ENCODE data around the gene KNSTRN.

Gene KNSTRN

DNA sequence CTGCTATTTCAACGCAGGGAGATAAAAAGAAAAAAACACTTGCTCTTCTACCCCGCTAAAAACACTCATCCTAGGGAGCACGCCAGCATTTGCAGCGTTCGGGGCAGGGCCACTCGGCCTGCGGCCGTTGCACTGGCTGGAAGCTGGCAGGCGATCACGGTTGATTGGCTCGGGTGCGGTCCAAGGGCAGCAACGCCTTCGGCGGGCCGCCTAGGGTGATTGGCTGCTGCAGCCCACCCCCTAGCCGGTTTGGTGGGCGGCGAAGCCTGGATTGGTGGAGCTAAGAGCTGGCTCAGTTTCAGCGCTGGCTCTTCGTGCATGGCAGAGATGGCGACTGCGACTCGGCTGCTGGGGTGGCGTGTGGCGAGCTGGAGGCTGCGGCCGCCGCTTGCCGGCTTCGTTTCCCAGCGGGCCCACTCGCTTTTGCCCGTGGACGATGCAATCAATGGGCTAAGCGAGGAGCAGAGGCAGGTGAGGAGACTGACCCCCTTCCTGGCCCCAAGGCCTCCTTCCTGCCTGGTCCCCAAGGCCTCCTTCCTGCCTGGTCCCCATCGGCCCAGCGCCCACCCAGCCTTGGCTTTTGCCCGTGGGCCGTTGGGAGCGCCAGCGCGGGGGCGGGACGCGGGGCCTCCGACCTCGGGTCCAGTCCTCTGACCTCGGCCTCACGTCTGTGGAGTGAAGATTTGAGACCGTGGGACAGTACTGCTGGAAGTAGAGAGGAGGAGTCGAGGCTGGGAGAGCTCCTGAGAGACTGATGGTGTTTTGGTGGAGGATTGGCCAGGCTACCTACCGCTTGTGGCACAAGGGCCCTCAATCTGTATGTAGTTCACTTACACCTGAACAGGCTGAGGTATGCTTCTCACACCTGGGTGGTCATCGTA, 23.2 kb downstream of the KNSTRN start, which contains the start of gene IVD:
TSS of gene IVD (plus strand) at position 295 of the 881 bp plus-strand sequence. CDS start at position 328, 33 bp downstream.
- peak; percentile 90 for DNase-seq

DNA sequence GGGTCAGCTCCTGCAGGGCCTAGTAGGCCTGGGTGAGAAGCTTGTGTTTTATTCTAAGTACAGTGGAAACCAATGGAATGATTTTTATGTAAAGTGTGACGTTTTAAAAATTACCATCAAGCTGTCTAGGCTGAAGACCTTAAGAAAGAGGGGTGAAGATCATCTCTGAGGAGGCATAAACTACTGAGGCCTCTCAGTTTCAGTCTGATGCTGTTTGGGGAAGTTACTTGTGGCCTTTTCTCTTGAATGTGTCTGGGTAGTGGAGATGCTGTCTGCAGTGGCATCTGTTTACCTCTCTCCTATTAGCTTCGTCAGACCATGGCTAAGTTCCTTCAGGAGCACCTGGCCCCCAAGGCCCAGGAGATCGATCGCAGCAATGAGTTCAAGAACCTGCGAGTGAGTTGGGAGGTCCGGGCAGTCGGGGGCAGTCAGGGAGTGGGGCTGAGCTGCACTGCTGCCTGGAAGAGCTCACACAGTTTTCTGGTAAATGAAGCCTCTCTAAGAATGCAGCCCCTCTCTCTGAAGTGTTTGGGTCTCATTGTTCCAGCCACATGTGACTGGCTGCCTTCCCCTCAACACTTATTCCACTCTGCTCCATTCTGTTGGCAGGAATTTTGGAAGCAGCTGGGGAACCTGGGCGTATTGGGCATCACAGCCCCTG, 24.9 kb downstream of the KNSTRN start:
- no peak for DNase-seq

DNA sequence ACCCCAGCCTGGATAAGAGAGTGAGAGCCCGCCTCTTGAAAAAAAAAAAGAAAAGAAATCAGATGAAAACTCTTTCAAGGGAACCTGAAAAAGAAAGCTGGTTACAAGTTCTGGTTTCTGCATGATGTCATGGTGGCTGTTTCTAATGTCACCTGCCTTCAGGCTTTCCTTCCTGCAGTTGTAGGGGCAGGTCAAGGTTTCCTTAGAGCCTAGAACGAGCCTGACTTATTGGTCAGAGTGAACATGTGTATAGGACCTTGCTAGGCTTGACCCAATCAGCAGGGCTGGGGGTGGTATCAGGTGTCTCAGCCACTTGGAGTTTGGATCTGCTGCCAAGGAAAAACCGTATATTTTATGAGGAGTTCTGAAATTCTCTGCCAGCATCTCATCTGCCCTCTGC, 26.8 kb downstream of the KNSTRN start:
- DNase-seq: no peak

DNA sequence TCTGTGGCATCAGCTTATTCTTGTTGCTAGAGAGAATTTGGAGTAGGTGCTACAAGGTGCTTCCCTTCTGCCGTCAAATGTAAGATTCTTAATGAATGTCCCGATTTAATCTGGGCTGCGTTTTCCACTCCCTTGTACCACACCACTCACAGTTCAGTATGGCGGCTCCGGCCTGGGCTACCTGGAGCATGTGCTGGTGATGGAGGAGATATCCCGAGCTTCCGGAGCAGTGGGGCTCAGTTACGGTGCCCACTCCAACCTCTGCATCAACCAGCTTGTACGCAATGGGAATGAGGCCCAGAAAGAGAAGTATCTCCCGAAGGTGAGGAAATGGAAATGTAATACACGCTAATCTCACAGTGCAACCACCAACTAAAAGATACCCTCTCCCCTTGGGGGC, 28.0 kb downstream of the KNSTRN start:
- no peak for DNase-seq

DNA sequence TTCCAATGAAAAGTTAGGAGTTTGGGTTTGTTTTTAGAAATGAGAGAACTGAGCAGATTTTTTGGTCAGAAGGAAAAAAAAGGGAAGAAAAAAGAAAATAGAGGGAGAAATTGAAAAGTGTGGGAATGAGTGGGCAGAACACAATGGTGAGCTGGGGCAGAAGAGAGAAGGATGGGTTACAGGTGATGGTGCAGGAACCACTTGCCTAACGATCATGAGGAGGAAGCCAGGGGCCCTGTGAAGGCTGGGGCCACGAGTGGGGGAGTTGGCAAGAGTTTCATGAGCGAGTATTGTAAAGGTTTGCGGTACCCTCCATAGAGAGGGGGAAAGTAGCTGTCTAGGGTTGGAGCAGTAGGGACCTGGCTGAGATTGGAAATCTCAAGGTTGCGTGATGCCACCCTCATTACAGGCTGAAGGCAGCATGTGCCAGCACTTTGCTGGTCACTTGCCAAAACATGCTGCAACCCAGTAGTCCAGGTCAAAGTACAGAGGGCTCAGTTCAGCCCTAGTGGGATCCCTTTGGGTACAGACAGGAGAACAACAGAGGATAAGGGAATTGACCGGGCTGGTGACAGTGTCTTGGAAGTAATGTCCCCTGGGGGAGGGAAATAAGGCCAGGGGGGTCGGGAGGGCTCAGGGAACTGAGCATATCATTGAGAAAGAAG, 29.7 kb downstream of the KNSTRN start:
- DNase-seq: no peak

DNA sequence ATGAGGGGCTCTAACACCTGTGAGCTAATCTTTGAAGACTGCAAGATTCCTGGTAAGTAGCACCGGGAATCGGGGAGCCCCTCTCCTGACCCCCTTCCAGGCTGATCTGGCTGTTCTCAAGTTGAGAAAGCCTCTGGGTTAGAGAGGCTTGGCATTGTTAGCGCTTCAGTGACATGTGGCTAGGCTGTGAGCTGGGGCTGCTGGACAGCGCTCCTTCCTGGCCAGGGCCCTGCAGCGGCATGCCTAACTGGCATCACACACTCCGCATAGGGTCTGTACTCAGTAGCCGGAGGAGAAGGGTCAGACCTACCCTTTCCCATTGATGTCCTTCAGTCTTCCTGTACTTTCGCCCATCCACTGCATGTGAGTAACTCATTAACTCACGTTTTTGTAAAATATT, 30.5 kb downstream of the KNSTRN start:
- DNase-seq: no peak

DNA sequence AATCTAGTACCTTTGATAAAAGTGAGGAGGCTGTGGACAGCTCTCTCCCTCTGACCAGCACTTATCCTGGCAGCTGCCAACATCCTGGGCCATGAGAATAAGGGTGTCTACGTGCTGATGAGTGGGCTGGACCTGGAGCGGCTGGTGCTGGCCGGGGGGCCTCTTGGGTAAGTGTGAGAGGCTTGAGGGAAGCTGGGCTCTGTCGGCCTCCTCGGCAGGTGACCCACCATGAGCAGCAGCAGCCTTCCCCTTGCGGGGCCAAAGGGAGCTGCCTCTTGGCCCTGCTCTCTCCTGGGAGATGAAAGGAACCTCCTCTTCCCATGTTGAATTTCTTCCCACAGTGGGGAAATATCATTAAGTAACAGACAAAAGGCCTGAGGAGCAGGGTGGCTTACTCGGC, 32.3 kb downstream of the KNSTRN start:
- DNase-seq: no peak

DNA sequence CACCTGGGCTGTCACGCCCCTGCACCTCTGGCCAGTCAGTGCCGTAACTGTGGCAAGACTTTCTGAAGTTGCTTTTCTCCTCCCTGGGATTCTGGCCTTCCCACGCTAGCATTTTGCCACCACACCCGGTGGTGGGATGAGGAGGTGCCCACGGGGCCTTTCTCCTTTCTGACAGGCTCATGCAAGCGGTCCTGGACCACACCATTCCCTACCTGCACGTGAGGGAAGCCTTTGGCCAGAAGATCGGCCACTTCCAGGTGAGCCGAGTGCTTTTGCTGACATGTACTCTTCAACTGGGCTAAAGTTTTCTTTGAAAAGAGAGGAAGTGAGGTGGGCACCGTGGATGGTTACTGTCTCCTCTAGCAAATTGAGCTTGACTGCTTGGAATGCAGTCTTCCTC, 32.7 kb downstream of the KNSTRN start:
- no peak for DNase-seq

DNA sequence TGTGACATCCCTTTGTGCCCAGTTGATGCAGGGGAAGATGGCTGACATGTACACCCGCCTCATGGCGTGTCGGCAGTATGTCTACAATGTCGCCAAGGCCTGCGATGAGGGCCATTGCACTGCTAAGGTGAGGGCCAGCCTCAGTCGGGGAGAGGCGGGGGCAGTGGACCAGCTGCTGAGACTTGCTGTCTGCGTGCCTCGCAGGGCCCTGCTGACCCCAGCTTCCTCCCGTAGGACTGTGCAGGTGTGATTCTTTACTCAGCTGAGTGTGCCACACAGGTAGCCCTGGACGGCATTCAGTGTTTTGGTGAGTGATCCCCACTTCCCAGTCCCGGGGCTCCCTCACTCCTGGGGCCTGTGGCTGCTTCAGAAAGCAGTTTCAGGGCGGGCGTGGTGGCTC, 33.5 kb downstream of the KNSTRN start:
- DNase-seq: no peak

DNA sequence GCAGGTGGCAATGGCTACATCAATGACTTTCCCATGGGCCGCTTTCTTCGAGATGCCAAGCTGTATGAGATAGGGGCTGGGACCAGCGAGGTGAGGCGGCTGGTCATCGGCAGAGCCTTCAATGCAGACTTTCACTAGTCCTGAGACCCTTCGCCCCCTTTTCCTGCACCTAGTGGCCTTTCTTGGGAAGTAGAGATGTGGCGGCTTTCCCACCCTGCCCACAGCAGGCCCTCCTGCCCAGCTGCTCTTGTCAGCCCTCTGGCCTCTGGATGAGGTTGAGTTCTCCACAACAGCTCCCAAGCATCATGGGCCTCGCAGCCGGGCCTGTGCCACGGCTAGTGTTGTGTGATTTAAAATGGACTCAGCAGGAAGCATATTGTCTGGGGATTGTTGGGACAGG, 35.6 kb downstream of the KNSTRN start:
- no peak for DNase-seq

DNA sequence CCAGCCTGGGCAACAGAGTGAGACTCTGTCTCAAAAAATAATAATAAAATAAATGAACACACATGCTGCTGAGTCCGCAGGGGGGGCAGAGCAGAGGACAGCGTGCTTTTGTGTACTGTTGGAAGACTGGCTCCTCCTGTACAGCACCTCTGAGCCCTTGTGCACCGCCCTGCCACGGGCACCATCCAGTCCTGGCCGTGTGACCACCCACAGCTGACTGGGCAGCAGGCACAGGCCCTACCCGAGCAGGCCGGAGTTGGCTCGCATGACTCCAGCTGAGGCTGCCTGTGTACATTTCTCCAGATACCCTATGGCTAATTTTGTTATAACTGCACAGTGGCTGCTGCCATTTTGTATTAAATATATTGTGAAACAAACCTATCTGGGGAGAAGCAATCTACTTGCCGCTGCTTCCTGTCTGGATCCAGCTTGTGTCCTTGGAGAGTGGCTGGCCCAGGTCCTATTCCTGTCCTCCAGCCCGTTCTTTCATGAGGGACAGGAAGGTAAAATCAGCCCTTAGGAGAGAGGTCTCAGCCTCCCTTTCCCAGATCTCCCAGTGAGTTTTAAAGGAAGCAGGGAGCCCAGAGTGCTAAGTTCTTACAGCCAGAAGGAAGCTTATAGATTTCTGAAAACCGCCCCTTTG, 37.7 kb downstream of the KNSTRN start:
- no peak for DNase-seq

DNA sequence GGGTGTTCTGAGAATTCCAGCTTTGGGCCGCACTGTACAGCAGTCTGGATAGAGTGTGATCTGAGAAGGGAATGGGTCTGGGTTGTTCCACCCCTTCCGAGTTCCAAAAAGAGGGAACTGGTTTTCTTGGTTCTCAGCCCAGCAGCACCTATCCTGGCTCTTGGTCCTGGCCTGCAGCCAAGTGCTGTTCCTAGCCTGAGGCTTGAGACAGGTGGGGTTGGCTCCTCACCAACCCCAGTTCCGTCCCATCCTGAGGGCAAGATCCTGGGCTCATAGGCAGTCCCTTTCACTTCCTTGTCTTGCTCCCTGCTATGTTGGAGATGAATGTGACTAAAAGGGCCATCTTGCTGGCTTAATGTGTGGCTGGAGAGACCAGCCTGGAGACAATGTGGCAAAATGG, 38.3 kb downstream of the KNSTRN start:
- DNase-seq: no peak

DNA sequence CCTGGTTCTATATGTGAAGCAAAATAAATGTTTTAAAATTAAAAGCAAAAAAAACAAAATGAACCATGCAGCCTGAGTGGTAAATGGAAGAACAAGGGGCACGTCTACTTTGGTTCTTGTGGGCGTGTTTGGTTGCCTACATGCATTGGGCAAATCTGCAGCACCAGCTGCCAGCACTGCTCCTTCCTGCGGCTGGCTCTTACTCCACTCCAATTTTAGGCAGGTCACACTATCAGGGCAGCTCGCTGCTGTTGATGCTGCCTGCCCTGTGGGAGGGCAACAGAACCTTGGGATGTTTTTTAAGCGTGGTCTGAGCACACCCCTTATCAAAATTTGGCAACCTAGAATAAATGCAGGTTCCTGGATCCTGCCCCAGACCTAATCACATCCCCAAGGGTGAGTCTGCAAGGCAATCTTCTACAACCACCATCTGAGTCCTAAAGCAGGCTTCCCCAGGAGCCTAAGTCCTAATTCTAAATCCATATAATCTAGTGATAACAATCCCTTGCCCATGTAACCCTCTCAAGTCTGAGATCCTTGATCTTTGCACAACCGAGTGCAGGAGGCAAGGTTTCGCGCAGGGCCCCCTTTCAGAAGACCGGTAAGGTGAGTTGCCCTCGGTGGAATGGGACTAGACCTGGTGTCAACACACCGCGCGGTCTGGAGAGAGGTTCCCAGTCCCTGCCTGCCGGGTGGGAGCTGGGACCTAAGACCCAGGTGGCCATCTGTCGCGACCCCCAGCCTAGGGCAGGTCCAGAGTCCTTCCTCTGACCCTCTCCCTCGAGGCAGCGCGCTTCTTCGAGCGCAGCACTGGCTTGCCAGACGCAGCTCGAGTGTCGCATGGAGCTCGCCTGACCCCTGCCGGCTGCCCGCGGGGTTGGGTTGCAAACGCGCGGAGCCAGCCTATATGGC, 39.0 kb downstream of the KNSTRN start:
- DNase-seq: peak; percentile 66

DNA sequence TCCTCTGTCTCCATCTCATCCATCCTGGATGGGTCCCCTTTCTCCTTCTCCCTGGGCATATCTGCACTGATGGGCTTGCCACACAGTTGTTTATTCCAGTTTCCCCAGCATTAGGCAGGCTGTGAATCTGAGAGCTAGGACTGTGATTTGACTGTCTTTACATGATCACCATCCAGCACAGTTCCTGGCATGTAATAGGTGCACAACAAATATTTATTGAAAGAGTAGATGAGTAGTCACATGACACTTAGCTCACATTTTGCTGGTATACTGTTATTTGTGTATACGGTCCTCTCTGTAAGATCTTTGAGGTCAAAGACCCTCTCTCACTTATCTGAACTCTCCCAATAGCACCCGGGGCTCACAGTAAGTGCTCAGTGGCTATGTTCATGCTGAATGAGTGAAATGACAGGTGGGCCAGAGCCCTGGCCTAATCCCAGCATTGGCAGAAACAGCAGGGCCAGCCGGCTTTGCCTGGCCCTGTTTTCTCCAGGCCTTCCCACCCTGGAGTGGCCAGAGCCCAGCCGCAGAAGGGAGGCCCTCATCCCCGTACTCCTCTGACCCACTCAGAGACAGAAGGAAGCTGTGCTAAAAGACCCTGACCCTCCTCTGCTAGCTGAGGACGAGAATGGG, 42.1 kb downstream of the KNSTRN start:
- no peak for DNase-seq

DNA sequence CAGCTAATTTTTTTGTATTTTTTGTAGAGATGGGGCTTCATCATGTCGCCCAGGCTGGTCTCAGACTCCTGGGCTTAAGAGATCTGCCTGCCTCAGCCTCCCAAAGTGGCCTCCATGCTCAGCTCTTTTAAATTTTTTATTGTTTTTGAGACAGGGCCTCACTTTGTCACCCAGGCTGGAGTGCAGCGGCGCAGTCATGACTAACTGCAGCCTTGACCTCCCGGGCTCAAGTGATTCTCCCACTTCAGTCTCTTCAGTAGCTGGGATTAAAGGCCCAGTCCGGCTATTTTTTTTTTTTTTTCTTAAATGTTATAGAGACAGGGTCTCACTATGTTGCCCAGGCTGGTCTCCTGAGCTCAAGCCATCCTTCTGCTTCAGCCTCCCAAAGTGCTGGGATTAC, 43.2 kb downstream of the KNSTRN start:
- DNase-seq: no peak

DNA sequence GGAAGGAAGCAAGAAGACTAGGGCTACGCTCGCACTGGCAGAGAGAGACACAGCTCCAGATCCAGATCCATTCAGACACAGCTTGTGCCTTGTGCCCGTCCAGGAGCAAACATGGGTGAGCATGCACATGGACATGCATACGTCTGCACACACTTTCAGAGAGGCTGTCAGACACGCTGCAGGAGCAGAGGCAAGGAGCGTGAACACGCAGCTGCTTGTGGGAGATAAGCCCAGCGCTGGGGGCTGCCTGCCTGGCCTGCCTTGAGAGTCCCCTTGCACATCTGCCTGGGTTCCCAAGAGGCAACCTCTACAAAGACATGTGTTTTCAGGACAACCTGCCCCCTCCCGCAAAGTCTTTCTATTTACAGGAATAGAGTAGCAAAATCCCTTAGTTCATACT, 44.7 kb downstream of the KNSTRN start:
- no peak for DNase-seq

DNA sequence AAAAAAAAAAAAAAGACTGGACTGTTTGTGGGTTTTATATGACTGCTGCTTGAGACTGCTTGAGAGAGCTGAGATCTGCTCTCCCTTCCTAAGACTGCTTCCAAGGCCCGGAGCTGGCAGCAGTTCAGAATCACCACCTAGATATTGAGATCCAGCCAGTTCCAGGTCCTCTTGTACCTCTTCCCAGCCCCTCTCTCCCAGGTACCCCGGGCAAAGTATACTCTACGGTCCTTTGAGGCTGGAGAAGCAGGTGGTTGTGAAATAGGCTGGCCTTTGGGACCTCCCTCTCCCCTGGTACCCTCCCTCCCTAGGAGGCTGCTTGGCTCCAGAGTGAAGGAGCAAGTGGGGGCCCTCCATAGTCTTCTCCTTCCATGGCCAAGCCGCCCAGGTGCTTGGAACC, 45.7 kb downstream of the KNSTRN start:
- DNase-seq: no peak

DNA sequence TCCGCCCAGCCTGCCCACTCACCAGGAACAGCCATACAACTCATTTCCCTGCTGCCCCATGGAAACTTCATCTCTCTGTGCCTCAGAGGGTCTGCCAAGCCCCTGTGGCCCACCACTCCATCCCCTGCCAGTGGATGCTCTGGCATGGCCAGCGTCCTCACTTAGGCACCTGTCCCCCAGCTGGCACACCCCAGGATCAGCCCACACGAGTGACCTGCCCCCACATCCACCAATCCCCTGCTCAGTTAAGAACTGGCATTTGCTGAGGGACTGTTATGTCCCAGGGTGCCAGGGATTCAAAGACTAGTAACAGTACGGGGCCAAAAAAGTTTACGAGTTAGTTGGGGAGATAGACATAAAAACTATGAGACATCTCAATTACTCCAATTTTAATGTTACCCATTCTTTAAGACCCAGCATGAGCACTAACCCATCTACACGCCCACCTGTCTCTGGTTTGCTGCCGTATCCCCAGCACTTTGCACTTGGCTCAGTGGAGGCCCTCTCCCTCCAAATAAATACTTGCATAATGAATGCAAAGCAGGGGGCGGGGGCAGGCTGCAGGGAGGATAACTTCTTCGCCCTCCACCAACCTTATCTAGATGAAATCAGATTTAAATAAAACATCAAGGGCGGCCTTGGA, 46.7 kb downstream of the KNSTRN start:
- no peak for DNase-seq

DNA sequence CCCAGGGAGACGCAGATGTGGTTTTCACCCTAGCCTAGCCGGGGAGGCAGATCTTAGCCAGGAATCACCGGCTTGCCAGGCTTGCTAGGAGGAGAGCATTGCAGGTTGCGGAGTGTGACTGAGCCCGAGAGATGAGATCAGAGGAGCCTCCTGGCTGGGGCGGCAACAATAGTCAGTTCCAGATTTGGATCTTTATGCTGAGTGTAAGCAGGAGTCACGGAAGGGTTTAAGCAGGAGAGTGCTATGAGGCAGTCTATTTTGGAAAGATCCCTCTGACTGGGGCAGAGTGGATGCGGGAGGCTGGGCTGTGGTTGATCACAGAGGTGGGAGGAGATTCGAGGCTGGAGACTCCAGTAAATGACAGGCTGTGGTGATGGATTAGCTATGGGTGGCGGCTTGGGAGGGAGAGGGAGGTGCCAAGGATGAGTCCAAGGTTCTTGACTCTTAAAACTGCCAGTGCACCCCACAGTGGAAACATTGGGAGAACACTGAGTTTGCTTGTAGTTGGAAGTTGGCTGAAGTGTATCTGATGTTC, 47.8 kb downstream of the KNSTRN start:
- no peak for DNase-seq

DNA sequence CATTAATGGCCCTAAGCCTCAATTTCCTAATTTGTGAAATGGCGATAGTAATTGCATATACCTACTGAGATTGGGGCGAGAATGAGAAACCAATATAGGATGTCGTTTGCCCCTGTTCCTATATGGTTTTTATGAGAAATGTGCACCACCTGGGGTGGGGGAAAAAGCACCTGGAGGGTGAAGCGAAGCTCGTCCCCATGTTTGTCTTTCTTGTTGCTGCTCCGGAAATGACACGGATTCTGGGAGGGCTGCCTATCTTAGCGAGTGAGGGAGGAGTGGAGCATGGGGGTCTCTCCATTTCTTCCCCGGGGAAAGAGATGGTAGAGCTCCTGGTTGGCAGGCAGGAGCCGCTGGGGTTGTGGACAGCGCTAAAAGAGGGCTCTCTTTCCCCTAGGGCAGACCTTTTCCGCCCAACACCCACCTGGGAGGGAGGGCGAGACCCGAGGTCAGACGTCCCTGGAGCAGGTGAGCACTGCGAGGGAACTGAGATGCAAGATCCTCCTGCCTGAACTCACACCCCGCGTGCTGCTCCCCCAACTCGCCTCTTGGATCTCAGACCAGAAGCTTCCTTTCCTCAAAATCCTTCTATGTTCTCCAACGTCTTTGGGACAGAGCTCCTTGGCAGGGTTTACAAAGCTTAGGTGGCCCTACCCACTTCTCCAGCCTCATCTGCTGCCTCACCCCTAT, 52.6 kb downstream of the KNSTRN start:
- no peak for DNase-seq
